ENCODE data around the gene FAM107A. TPM values are rescaled to one million over a fixed set of nuclear protein-coding genes. Genes with fewer than 3 reads are reported as not detected.

Gene FAM107A
- total and polyA plus RNA-seq, 9 of the 15 experiments (the other 6 are each of a cell fraction or from before 2014, with no cell fraction given): 0.07 TPM; not detected in 8

DNA sequence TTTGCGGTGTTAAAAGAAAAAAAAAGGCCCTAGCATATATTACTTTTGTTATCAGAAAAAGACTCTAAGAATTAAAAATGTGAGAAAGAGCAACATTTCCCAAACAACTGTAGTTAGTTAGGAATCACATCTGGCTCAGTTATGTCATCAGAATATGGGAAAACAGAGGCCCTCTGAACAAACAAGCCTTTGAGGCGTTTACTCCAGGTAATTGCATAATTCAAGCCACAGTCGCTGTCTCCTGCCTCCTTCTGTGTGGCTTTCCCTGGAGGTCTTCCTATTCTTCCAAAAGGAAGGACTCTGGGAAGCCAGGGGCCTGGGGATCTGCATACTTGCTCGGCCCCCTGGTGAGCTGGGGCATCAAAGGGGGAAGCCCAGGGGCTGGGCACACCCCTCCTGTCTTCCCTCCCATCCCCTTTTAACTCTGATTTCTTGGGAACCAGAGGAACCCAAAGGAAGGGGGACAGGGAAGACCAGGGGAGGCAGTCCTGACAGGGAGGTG lies 3.7 kb upstream of the FAM107A start (continued):
- no peak for TF ChIP-seq ZNF398 (CRISPR knock-in tag; IDR thresholded peaks at IDR 0.05)

DNA sequence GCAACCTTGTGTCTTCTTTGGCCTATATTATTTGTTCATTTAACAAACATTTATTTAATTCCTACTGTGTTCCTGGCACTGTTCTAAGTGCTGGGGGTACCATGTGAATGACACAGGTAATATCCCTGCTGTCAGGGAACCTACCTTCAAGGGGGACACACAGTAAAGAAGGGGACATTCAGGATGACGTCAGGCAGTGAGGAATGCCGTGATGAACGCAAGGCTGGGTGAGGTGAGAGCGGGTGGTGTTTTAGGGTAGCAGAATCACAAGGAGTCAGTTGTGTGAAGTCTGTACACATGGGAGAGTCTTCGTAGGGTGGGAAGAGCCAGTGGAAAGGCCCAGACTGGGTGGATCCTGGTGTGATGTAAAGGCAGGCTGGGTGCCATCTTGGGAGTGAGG lies 1.7 kb upstream of the FAM107A start:
- Histone ChIP-seq H3K9me1 (ENCODE audit: control insufficient read depth, insufficient read depth, low read length) (no peaks in the 10 kb centered on the region), H3K27ac (ENCODE audit: extremely low read depth, low read depth, low read length) (no peak overlapping the region), H3K27me3 (ENCODE audit: control insufficient read depth in 2 of 2, insufficient read depth in 2 of 2, low read length in 2 of 2) (peaks cover 2 to 45% of the 10 kb centered on the region in 2 experiments; a peak in 4 of 5 replicates), H3K4me2 (ENCODE audit: insufficient read depth, low read length) (no peak overlapping the region), H3K79me2 (ENCODE audit: control insufficient read depth, insufficient read depth, low read length) (no peaks in the 10 kb centered on the region), H2AFZ (ENCODE audit: low read depth, low read length) (no peak overlapping the region), H3K4me3 (no peak overlapping the region), H3K9ac (ENCODE audit: insufficient read depth in 1 of 2, low read depth in 2 of 2, low read length in 2 of 2) (no peak overlapping the region), H3K4me1 (replicated peaks in 1 of 2; ENCODE audit: control insufficient read depth in 2 of 2, insufficient read depth in 2 of 2, low read length in 2 of 2) (no peaks in the 10 kb centered on the region), H3K36me3 (ENCODE audit: control insufficient read depth, insufficient read depth, low read length) (no peaks in the 10 kb centered on the region), H3K9me3 (replicated peaks; ENCODE audit: control insufficient read depth, insufficient read depth, low read depth, low read length) (no peaks in the 10 kb centered on the region), H4K20me1 (replicated peaks; ENCODE audit: control insufficient read depth, insufficient read depth, low read length) (no peaks in the 10 kb centered on the region)
- ChIA-PET POLR2A (no interaction called here), CTCF (ENCODE audit: low intra/inter-chr PET ratio) (no interaction called here)
- intact Hi-C loops (cut with micrococcal nuclease): no loop called here
- DNase-seq (ENCODE audit: extremely low read depth in 1 of 4, low spot score in 3 of 4) (no peak), FAIRE-seq (no peak), ATAC-seq (no peak)
- no TSS peak for BruUV-seq (replicated peaks)
- WGBS (ENCODE audit: insufficient coverage, low coverage, missing lambda C conversion rate): 0% methylated on average over 5 of the region's 5 CpGs
- in situ Hi-C loops (cut with MboI): no loop called here
- no peak for TF ChIP-seq ZBTB7A (IDR thresholded peaks at IDR 0.05; ENCODE audit: borderline replicate concordance, control insufficient read depth, low read depth, low read length)
- no peak for TF ChIP-seq PHF8 (IDR thresholded peaks at IDR 0.05; ENCODE audit: borderline replicate concordance, low read length)
- TF ChIP-seq COPS2 (conservative IDR thresholded peaks at IDR 0.05): no peak
- TF ChIP-seq, protein P1, sequence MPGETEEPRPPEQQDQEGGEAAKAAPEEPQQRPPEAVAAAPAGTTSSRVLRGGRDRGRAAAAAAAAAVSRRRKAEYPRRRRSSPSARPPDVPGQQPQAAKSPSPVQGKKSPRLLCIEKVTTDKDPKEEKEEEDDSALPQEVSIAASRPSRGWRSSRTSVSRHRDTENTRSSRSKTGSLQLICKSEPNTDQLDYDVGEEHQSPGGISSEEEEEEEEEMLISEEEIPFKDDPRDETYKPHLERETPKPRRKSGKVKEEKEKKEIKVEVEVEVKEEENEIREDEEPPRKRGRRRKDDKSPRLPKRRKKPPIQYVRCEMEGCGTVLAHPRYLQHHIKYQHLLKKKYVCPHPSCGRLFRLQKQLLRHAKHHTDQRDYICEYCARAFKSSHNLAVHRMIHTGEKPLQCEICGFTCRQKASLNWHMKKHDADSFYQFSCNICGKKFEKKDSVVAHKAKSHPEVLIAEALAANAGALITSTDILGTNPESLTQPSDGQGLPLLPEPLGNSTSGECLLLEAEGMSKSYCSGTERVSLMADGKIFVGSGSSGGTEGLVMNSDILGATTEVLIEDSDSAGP (CRISPR knock-in tag; IDR thresholded peaks at IDR 0.05): no peak
- no peak for TF ChIP-seq ARHGAP35 (IDR thresholded peaks at IDR 0.05; ENCODE audit: partially characterized antibody)
- no peak for TF ChIP-seq NCOA4 (IDR thresholded peaks at IDR 0.05; ENCODE audit: partially characterized antibody)
- no peak for TF ChIP-seq ZNF133 (CRISPR knock-in tag; IDR thresholded peaks at IDR 0.05)
- TF ChIP-seq NR2C1 (IDR thresholded peaks at IDR 0.05): no peak
- no peak for TF ChIP-seq NR2C1 (tag; IDR thresholded peaks at IDR 0.05)
- no peak for TF ChIP-seq CCNT2 (IDR thresholded peaks at IDR 0.05; ENCODE audit: borderline replicate concordance, extremely low read depth, insufficient read length, low read depth, low read length)
- no peak for TF ChIP-seq ZNF280A (IDR thresholded peaks at IDR 0.05; ENCODE audit: low read depth, partially characterized antibody)
